ENCODE data around the gene ADAMTSL1. TPM values are rescaled to one million over a fixed set of nuclear protein-coding genes. Genes with fewer than 3 reads are reported as not detected.

Gene ADAMTSL1
- total and polyA plus RNA-seq, 2 of the 13 experiments (the other 11 are each of a cell fraction or from before 2014, with no cell fraction given), result not detected

GRCh38 chr9:18756712-18757125, 282.8 kb downstream of the ADAMTSL1 start:
- FAIRE-seq (no peak), ATAC-seq (no peak; the same call in 2 of the 3 replicates), DNase-seq (ENCODE audit: low spot score) (peak; percentile 8)
- Histone ChIP-seq H3K4me1 (ENCODE audit: insufficient read depth, low read length) (0 out of 2 replicates have a peak, but pooled peaks cover 7% of the 10 kb centered on the region), H4K20me1 (ENCODE audit: insufficient read depth, low read length) (no peaks in the 10 kb centered on the region), H3K9ac (ENCODE audit: insufficient read depth, low read depth, low read length) (no peak overlapping the region), H3K79me2 (ENCODE audit: insufficient read depth, low read length) (no peaks in the 10 kb centered on the region), H3K27ac (ENCODE audit: extremely low read length, insufficient read depth, low read length) (no peak overlapping the region), H2AFZ (ENCODE audit: low read length) (no peak overlapping the region), H3K27me3 (ENCODE audit: control insufficient read depth in 1 of 2, insufficient read depth in 2 of 2, low read length in 2 of 2) (no peaks in the 10 kb centered on the region), H3K4me3 (replicated peaks in 1 of 3; ENCODE audit: insufficient read depth in 1 of 3, low read depth in 2 of 3, low read length in 3 of 3) (no peak overlapping the region), H3K9me3 (ENCODE audit: low read length) (no peaks in the 10 kb centered on the region), H3K4me2 (ENCODE audit: low read depth, low read length) (no peak overlapping the region), H3K36me3 (replicated peaks in 1 of 2; ENCODE audit: control insufficient read depth in 1 of 2, insufficient read depth in 2 of 2, low read length in 2 of 2) (no peaks in the 10 kb centered on the region)
- 2% methylated on average over 3 of the region's 3 CpGs for WGBS (ENCODE audit: low lambda C conversion rate)
- POLR2A ChIA-PET, result no interaction called here
- CTCF ChIA-PET (ENCODE audit: low intra/inter-chr PET ratio, low total read pairs), result no interaction called here
- no peak for TF ChIP-seq ZNF101 (CRISPR knock-in tag; IDR thresholded peaks at IDR 0.05; ENCODE audit: borderline replicate concordance, low read depth)
- no peak for TF ChIP-seq MAFK (conservative IDR thresholded peaks at IDR 0.05 in 1 of 2, IDR thresholded peaks at IDR 0.05 in 1 of 2; ENCODE audit: low read length in 2 of 2)
- TF ChIP-seq, protein P1, sequence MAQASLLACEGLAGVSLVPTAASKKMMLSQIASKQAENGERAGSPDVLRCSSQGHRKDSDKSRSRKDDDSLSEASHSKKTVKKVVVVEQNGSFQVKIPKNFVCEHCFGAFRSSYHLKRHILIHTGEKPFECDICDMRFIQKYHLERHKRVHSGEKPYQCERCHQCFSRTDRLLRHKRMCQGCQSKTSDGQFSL (CRISPR knock-in tag; IDR thresholded peaks at IDR 0.05), result no peak
- TF ChIP-seq SOX5 (CRISPR knock-in tag; IDR thresholded peaks at IDR 0.05; ENCODE audit: borderline replicate concordance), result 0 out of 2 replicates have a peak, but pooled peaks have one; percentile 24
- in situ Hi-C loops (cut with HindIII; ENCODE audit: extremely low pct_ligation_motif_present, low pct_unique_long_range_greater_than_20kb) (no loop called here), intact Hi-C loops (cut with micrococcal nuclease; ENCODE audit: unreplicated experiment) (no loop called here)
- no TSS peak for BruUV-seq (replicated peaks)

DNA sequence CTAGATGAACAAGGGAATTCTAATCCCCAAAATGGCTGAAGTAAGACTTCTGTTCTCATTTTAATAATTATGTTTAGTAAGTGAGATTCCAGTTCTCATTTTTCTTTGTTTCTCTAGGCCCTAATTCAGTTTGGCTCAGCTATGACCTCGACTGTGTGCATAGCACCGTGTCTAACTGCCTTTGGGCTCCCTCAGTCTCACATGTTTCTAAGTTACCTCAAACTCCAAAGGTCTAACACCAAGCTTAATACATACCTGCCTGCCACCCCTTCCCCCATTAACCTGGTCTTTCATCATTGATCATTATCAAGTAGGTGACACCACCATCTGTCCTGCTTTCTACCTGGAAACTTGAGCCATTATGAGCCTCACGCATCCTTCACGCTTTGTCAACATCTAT, 285.9 kb downstream of the ADAMTSL1 start:
- DNase-seq (ENCODE audit: low spot score) (no peak), ATAC-seq (no peak), FAIRE-seq (no peak)
- H3K36me3 ChIP-seq (replicated peaks in 1 of 2; ENCODE audit: control insufficient read depth in 1 of 2, insufficient read depth in 2 of 2, low read length in 2 of 2), result no peaks in the 10 kb centered on the region
- POLR2A ChIA-PET, result no interaction called here
- CTCF ChIA-PET (ENCODE audit: low intra/inter-chr PET ratio, low total read pairs), result no interaction called here
- H4K20me1 ChIP-seq (ENCODE audit: insufficient read depth, low read length), result no peaks in the 10 kb centered on the region
- no peaks in the 10 kb centered on the region for H3K9me3 ChIP-seq (ENCODE audit: low read length)
- H2AFZ ChIP-seq (ENCODE audit: low read length), result no peak overlapping the region
- H3K4me1 ChIP-seq (ENCODE audit: insufficient read depth, low read length), result 0 out of 2 replicates have a peak, but pooled peaks cover 7% of the 10 kb centered on the region
- no TSS peak for BruUV-seq (replicated peaks)
- H3K4me2 ChIP-seq (ENCODE audit: low read depth, low read length), result no peak overlapping the region
- H3K4me3 ChIP-seq (replicated peaks in 1 of 3; ENCODE audit: insufficient read depth in 1 of 3, low read depth in 2 of 3, low read length in 3 of 3), result no peak overlapping the region
- intact Hi-C loops (cut with micrococcal nuclease; ENCODE audit: unreplicated experiment) (no loop called here), in situ Hi-C loops (cut with HindIII; ENCODE audit: extremely low pct_ligation_motif_present, low pct_unique_long_range_greater_than_20kb) (no loop called here)
- no peak overlapping the region for H3K9ac ChIP-seq (ENCODE audit: insufficient read depth, low read depth, low read length)
- no peak overlapping the region for H3K27ac ChIP-seq (ENCODE audit: extremely low read length, insufficient read depth, low read length)
- H3K27me3 ChIP-seq (ENCODE audit: control insufficient read depth in 1 of 2, insufficient read depth in 2 of 2, low read length in 2 of 2), result no peaks in the 10 kb centered on the region
- H3K79me2 ChIP-seq (ENCODE audit: insufficient read depth, low read length), result no peaks in the 10 kb centered on the region
- WGBS (ENCODE audit: low lambda C conversion rate), result 13% methylated on average over 4 of the region's 4 CpGs
- TF ChIP-seq, protein P2, sequence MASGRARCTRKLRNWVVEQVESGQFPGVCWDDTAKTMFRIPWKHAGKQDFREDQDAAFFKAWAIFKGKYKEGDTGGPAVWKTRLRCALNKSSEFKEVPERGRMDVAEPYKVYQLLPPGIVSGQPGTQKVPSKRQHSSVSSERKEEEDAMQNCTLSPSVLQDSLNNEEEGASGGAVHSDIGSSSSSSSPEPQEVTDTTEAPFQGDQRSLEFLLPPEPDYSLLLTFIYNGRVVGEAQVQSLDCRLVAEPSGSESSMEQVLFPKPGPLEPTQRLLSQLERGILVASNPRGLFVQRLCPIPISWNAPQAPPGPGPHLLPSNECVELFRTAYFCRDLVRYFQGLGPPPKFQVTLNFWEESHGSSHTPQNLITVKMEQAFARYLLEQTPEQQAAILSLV (CRISPR knock-in tag; IDR thresholded peaks at IDR 0.05; ENCODE audit: borderline replicate concordance), result no peak
- TF ChIP-seq ZNF224 (CRISPR knock-in tag; IDR thresholded peaks at IDR 0.05) (no peak), ZNF790 (CRISPR knock-in tag; IDR thresholded peaks at IDR 0.05; ENCODE audit: borderline replicate concordance) (no peak), ZSCAN25 (CRISPR knock-in tag; IDR thresholded peaks at IDR 0.05) (no peak), SYNCRIP (IDR thresholded peaks at IDR 0.05; ENCODE audit: insufficient read depth, low read depth, low read length) (no peak), RFXAP (CRISPR knock-in tag; IDR thresholded peaks at IDR 0.05; ENCODE audit: borderline replicate concordance) (no peak), ATF2 (CRISPR knock-in tag; IDR thresholded peaks at IDR 0.05) (no peak)
- TF ChIP-seq, protein P3, sequence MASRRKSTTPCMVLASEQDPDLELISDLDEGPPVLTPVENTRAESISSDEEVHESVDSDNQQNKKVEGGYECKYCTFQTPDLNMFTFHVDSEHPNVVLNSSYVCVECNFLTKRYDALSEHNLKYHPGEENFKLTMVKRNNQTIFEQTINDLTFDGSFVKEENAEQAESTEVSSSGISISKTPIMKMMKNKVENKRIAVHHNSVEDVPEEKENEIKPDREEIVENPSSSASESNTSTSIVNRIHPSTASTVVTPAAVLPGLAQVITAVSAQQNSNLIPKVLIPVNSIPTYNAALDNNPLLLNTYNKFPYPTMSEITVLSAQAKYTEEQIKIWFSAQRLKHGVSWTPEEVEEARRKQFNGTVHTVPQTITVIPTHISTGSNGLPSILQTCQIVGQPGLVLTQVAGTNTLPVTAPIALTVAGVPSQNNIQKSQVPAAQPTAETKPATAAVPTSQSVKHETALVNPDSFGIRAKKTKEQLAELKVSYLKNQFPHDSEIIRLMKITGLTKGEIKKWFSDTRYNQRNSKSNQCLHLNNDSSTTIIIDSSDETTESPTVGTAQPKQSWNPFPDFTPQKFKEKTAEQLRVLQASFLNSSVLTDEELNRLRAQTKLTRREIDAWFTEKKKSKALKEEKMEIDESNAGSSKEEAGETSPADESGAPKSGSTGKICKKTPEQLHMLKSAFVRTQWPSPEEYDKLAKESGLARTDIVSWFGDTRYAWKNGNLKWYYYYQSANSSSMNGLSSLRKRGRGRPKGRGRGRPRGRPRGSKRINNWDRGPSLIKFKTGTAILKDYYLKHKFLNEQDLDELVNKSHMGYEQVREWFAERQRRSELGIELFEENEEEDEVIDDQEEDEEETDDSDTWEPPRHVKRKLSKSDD (CRISPR knock-in tag; IDR thresholded peaks at IDR 0.05; ENCODE audit: low read depth), result no peak

All from HepG2 (cell line).